WERI-Rb-1 (cell line): Measurements from ENCODE around the gene MACROH2A2.

ENCODE experiments used
- DNase-seq: peaks from one replicate; pipeline ENCODE4 v3.0.0-alpha.2; 2020
- H3K27ac ChIP-seq: fragments of 250-450 bp; sonication (Bioruptor Pico); 2 replicates; pipeline ENCODE4 v1.5.1; 2020; ENCODE audit warnings: mild to moderate bottlenecking, moderate library complexity
- H3K27me3 ChIP-seq: fragments of 250-450 bp; sonication (Bioruptor Pico); 2 replicates; pipeline ENCODE4 v1.5.1; 2021; ENCODE audit warnings: mild to moderate bottlenecking, low read depth, moderate library complexity; ENCODE audit not compliant: insufficient read depth, severe bottlenecking
- H3K36me3 ChIP-seq: fragments of 250-450 bp; sonication (Bioruptor Pico); 2 replicates; pipeline ENCODE4 v1.5.1; 2020; ENCODE audit warnings: mild to moderate bottlenecking, moderate library complexity
- H3K4me3 ChIP-seq: 2 replicates; pipeline ENCODE4 v1.5.1; 2011; ENCODE audit warnings: low read depth, mild to moderate bottlenecking, control low read depth, low read length
- H3K9me3 ChIP-seq: fragments of 250-450 bp; sonication (Bioruptor Pico); 2 replicates; pipeline ENCODE4 v1.5.1; 2021; ENCODE audit warnings: mild to moderate bottlenecking, moderate library complexity; ENCODE audit not compliant: severe bottlenecking
- CTCF ChIP-seq: IDR thresholded peaks from 2 replicates; pipeline ENCODE4 v1.5.1; 2011; ENCODE audit warnings: low read depth, mild to moderate bottlenecking, control low read depth, inconsistent platforms, low read length

The MACROH2A2 gene

DNA sequence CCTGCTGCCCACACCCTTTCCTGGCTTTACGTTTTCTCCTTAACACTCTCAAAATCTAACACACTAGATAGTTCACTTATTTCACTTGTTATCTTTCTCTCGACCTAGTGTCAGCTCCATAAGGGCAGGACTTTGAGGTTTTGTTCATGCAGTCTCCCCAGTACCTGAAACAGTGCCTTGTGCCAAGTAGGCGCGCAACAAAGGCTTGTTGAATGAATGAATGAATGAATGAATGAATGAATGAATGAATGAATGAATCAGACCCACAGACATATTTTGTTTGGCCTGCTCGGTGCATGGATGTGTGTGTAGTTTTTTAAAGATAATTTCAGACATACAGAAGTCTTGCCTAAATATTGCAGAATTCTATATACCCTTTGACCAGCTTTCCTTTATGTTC, 87.7 kb downstream of the MACROH2A2 start:
- Histone ChIP-seq H3K27me3 (no peaks in the 10 kb centered on the region), H3K27ac (no peak overlapping the region), H3K4me3 (no peak overlapping the region), H3K36me3 (no peaks in the 10 kb centered on the region), H3K9me3 (no peaks in the 10 kb centered on the region)
- DNase-seq, result no peak
- no peak for TF ChIP-seq CTCF

- no peak for TF ChIP-seq CTCF
- Histone ChIP-seq H3K27me3 (no peaks in the 10 kb centered on the region), H3K27ac (no peak overlapping the region), H3K9me3 (no peaks in the 10 kb centered on the region), H3K4me3 (no peak overlapping the region), H3K36me3 (no peaks in the 10 kb centered on the region)
- DNase-seq, result no peak
Measured at GRCh38 chr10:70142555-70142954, 89.9 kb downstream of the MACROH2A2 start.

DNA sequence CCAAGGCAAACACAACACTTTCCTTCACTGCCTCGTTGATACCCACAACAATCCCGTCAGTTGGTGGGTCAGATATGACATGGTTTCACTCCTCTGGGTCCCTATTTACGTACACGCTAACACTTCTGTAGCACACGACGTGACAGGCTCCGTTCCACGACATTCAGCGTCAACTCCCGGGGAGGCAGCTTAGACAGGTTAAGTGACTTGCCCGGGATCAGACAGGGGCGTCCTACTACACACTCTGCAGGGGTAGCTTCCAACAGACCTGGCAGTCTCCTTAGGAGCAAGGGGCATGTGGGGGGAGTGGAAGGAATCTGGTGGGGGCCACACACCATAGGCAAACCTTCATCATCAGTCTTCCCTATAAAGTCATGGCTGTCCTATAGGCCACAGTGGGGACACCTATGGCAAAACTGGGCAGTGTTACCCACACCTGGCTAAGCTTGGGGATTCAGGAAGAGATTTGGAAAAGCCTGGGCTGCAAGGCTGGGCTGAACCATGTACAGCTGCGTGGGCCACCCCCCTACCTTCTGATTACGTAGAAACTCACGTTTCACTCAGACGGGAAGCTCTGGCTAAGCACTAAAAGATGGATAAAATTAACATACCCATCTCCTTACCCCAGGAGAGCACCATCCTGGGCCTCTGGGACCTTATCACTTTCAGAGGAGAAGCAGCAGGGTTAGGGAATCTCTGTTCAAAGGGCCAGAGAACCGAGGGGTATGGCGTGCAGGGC, 91.9 kb downstream of the MACROH2A2 start:
- no peak for DNase-seq
- no peaks in the 10 kb centered on the region; the same call in 1 of the 2 replicates for H3K36me3 ChIP-seq
- H3K4me3 ChIP-seq, result no peak overlapping the region
- H3K27me3 ChIP-seq, result no peaks in the 10 kb centered on the region
- H3K9me3 ChIP-seq, result no peaks in the 10 kb centered on the region
- no peak for TF ChIP-seq CTCF
- no peak overlapping the region for H3K27ac ChIP-seq

- peak overlapping the region; percentile 74 for H3K4me3 ChIP-seq
- H3K27ac ChIP-seq, result peak overlapping the region; percentile 77
Measured at GRCh38 chr10:70145166-70145665, 92.6 kb downstream of the MACROH2A2 start.

DNA sequence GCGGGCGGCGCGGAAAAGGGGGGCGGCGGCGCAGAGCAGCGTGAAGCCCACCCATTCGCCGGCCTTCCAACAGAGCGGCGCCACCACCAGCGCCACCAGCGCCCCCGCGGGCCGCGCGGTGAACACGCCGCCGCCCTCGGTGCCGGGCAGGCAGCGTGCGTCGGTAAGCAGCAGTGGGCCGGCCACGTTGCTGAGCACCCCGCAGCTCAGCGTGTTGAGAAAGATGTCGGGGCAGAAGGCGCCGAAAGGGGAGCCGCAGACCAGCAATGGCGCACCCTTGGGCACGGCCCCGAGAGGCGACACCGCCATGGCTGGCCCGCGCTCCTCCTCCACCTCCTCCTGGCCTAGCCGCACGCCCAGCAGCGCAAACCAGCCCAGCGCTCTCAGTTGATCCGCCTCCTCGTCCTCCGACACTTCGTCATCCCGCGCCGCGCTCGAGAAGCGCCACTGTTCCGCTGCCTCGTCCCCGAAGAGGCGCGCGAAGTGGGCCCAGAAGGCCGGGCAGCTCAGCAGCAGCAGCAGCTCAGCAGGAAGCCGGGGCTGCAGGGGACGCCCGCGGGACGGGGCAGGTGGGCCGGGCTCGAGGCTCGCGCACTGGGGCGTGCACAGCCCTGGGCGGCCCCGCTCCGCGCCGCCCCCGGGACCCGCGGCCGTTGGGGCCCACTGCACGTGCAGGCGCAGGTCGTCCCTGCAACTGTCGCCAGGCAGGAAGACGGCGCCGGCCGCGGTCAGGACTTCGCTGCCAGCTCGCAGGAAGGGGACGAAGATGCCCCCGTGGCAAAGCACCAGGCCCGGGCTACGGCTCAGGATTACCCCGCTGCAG, 93.2 kb downstream of the MACROH2A2 start:
- no peaks in the 10 kb centered on the region for H3K9me3 ChIP-seq
- peak overlapping the region; percentile 74 for H3K4me3 ChIP-seq
- peak overlapping the region; percentile 77 for H3K27ac ChIP-seq
- H3K36me3 ChIP-seq, result peaks cover 4% of the 10 kb centered on the region; the same call in 1 of the 2 replicates
- peak; percentile 70 for TF ChIP-seq CTCF
- no peaks in the 10 kb centered on the region for H3K27me3 ChIP-seq
- DNase-seq, result peak; percentile 54

More at GRCh38 chr10:70145166-70145665, 92.6 kb downstream of the MACROH2A2 start:
- no peak for DNase-seq
- TF ChIP-seq CTCF, result no peak
- Histone ChIP-seq H3K36me3 (no peaks in the 10 kb centered on the region; the same call in 1 of the 2 replicates), H3K27me3 (no peaks in the 10 kb centered on the region), H3K9me3 (no peaks in the 10 kb centered on the region)
